Ovary (tissue), 9 donors: ENCODE results near the gene PTMS. TPM values are rescaled to one million over a fixed set of nuclear protein-coding genes. Genes with fewer than 3 reads are reported as not detected.

ENCODE experiments used
- DNase-seq, 5 donors: peaks; one replicate each; pipeline ENCODE4 v3.0.0-alpha.2; 2019 to 2020
- H3K27ac ChIP-seq, 2 donors: fragments of 200-600 bp; one replicate each; pipeline versions ENCODE4 v1.5.1 to v1.8.0; 2019 to 2022
- H3K27me3 ChIP-seq: fragments of 200-600 bp; one replicate; pipeline ENCODE4 v1.8.0; 2022
- H3K36me3 ChIP-seq: fragments of 200-600 bp; sonication (generic); one replicate; pipeline ENCODE4 v1.5.1; 2019
- H3K4me1 ChIP-seq: one replicate; pipeline ENCODE4 v1.8.1; 2013; ENCODE audit warnings: mild to moderate bottlenecking, moderate library complexity; ENCODE audit not compliant: insufficient read depth
- H3K4me3 ChIP-seq: fragments of 200-600 bp; sonication (generic); one replicate; pipeline ENCODE4 v1.5.1; 2017
- H3K9me3 ChIP-seq, 2 donors: fragments of 200-600 bp in 1 of 2; sonication (generic) in 1 of 2; one replicate each; pipeline versions ENCODE4 v1.5.1 to v1.8.1; 2013 to 2019; ENCODE audit warnings: mild to moderate bottlenecking in 1 of 2, moderate library complexity in 1 of 2
- EP300 ChIP-seq: sonication (generic); formaldehyde crosslinking; IDR thresholded peaks from one replicate; pipeline ENCODE4 v1.6.1; 2017; ENCODE audit warnings: antibody characterized with exemption
- POLR2A ChIP-seq: fragments of 450-650 bp; IDR thresholded peaks from one replicate; pipeline ENCODE4 v1.6.1; 2017; ENCODE audit warnings: antibody characterized with exemption, mild to moderate bottlenecking, moderate library complexity
- WGBS, 3 donors: extraction: QIAGEN DNeasy Blood & Tissue Kit in 1 of 3; methylation state at CpG; one replicate each; pipeline versions ENCODE4 v1.1.5 to v1.1.7; 2013 to 2017; 5-methylcytosine and 5-hydroxymethylcytosine counted together
- intact Hi-C, 4 donors: fragments of 100-400 bp; cut with DNase I; formaldehyde crosslinking; loops; one replicate each; pipeline versions ENCODE4 v1.11.0 to v1.15.1; 2022 to 2023
- polyA plus RNA-seq, 2 donors: library from polyadenylated mRNA; stranded (reverse); fragments of 200-250 nt in 1 of 2; fragments of 350-450 nt in 1 of 2; fragmentation: Illumina TruSeq in 1 of 2; extraction: RNeasy Lipid Tissue Mini Kit (QIAGEN cat#74804) in 1 of 2; gene quantifications; one replicate each; pipeline ENCODE4 v1.2.3, GENCODE V29; 2013 to 2014
- total RNA-seq, 7 donors: library from RNA; depleted of rRNA in 2 of 7; stranded (reverse); fragments of >200 nt in 2 of 7; fragmentation: NEBNext Ultra II Directional in 3 of 7; extraction: Animal tissue kit (Norgen Biotek cat#: 25700) in 3 of 7; gene quantifications; one replicate each; pipeline versions ENCODE4 v1.1.0 to v1.2.4, GENCODE V29; 2016 to 2023
- TF ChIP-seq, protein P1 (sequence below), 3 donors: fragments of 450-650 bp in 2 of 3; fragments of 200-600 bp in 1 of 3; IDR thresholded peaks; one replicate each; pipeline versions ENCODE4 v1.5.1 to v1.8.0; 2016 to 2022; ENCODE audit warnings: antibody characterized with exemption in 3 of 3, mild to moderate bottlenecking in 1 of 3
- donor health status: DM: no; HTN: no; CAD: no; lungs with moderate emphysema.
- donor health status: DM: no; HTN: no; CAD: no.
- donor health status: Bipolar disorder and iron deficiency.
- donor health status: DM: yes; HTN: yes; CAD: no.
- donor health status: DM: no; HTN: no; CAD: no.
- donor health status: DM: yes; HTN: yes; CAD: no.

PTMS gene
- total and polyA plus RNA-seq, 9 donors, result 100 to 1,013 (median 576) TPM

DNA sequence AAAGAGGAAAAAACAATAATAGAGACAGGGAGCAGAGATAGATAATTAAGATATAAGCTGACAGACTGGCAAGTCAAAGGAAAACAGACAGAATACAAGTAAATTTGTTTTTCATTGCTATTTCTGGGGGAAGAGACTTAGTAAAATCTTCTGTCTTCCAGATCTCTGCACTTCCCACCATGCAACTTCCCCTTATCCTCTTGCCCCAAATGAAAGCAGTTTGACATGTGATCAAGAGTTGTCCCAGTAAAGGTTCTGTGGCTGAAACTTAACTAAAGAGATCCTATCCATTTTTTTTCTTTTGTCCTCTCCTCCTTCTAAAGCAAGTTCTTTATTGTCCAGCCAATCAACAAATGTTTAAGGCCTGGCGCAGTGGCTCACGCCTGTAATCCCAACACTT, 11.8 kb upstream of the PTMS start:
- peaks cover 7% of the 10 kb centered on the region for H3K4me1 ChIP-seq
- no peaks in the 10 kb centered on the region for H3K27me3 ChIP-seq
- no peak overlapping the region for H3K4me3 ChIP-seq
- H3K36me3 ChIP-seq, result no peaks in the 10 kb centered on the region
- no peak for DNase-seq
- H3K27ac ChIP-seq, result peak overlapping the region in 1 of 2 donors; percentile 100
- 95 to 99% (median 96%) methylated on average over 2 of the region's 2 CpGs for WGBS, 3 donors
- TF ChIP-seq, protein P1, sequence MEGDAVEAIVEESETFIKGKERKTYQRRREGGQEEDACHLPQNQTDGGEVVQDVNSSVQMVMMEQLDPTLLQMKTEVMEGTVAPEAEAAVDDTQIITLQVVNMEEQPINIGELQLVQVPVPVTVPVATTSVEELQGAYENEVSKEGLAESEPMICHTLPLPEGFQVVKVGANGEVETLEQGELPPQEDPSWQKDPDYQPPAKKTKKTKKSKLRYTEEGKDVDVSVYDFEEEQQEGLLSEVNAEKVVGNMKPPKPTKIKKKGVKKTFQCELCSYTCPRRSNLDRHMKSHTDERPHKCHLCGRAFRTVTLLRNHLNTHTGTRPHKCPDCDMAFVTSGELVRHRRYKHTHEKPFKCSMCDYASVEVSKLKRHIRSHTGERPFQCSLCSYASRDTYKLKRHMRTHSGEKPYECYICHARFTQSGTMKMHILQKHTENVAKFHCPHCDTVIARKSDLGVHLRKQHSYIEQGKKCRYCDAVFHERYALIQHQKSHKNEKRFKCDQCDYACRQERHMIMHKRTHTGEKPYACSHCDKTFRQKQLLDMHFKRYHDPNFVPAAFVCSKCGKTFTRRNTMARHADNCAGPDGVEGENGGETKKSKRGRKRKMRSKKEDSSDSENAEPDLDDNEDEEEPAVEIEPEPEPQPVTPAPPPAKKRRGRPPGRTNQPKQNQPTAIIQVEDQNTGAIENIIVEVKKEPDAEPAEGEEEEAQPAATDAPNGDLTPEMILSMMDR (IDR thresholded peaks at IDR 0.05), result no peak
- no peak for TF ChIP-seq POLR2A
- TF ChIP-seq EP300, result no peak
- no peaks in the 10 kb centered on the region for H3K9me3 ChIP-seq
- intact Hi-C loops, result loop anchor here in 2 of 4 donors (5.0 kb wide), 1 partner anchor 73 kb away; the partner anchor contains the start of gene P3H3 (in 2 of the 2)

GRCh38 chr12:6757028-6757690, 9.0 kb upstream of the PTMS start:
- H3K4me3 ChIP-seq, result no peak overlapping the region
- WGBS, 3 donors, result 73 to 83% (median 81%) methylated on average over 8 of the region's 8 CpGs
- H3K4me1 ChIP-seq, result peaks cover 3% of the 10 kb centered on the region
- H3K27ac ChIP-seq, result no peak overlapping the region
- intact Hi-C loops, result no loop called here
- H3K27me3 ChIP-seq, result no peaks in the 10 kb centered on the region
- no peaks in the 10 kb centered on the region for H3K9me3 ChIP-seq
- DNase-seq, result no peak
- TF ChIP-seq, protein P1 (IDR thresholded peaks at IDR 0.05), result no peak
- TF ChIP-seq POLR2A, result no peak
- TF ChIP-seq EP300, result no peak
- no peaks in the 10 kb centered on the region for H3K36me3 ChIP-seq

DNA sequence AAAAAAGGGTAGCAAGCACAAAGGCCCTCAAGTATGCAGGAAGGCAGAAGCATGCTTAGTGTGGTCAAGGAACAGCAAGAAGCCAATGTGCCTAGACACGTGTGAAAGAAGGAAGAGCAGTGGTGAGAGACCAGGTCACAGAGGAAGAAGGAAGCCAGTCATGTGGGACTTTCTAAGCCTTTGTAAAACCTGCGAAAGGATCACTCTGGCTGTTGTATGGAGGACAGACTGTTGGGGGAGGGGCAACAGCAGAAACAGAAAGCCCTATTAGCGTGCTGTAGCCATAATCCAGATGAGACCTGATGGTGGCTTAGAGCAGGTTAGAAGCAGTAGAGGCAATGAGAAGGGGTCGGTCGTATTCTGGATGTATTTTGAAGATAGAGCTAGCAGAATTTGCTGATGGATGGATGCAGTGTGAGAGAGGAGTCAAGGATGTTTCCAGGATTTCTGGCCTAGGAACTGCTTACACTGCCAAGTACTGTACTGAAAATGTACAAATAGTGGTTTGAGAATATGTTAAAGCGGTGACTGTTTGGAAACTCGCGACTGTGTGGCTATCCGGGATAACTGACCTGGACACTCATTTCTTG, 7.6 kb upstream of the PTMS start:
- no peak overlapping the region for H3K4me3 ChIP-seq
- no peak for TF ChIP-seq POLR2A
- TF ChIP-seq, protein P1 (IDR thresholded peaks at IDR 0.05), result no peak
- TF ChIP-seq EP300, result no peak
- no peak for DNase-seq
- no peaks in the 10 kb centered on the region for H3K27me3 ChIP-seq
- 60 to 74% (median 70%) methylated on average over 9 of the region's 9 CpGs for WGBS, 3 donors
- intact Hi-C loops, result no loop called here
- H3K9me3 ChIP-seq, result no peaks in the 10 kb centered on the region
- no peaks in the 10 kb centered on the region for H3K36me3 ChIP-seq
- H3K27ac ChIP-seq, result no peak overlapping the region
- peaks cover 5% of the 10 kb centered on the region for H3K4me1 ChIP-seq

GRCh38 chr12:6759741-6760140, 6.4 kb upstream of the PTMS start:
- TF ChIP-seq EP300 (no peak), POLR2A (no peak)
- TF ChIP-seq, protein P1 (IDR thresholded peaks at IDR 0.05), result no peak
- peaks cover 8% of the 10 kb centered on the region for H3K4me1 ChIP-seq
- intact Hi-C loops, result no loop called here
- WGBS, 3 donors, result 82 to 85% (median 84%) methylated on average over 5 of the region's 5 CpGs
- no peak overlapping the region for H3K27ac ChIP-seq
- no peaks in the 10 kb centered on the region for H3K36me3 ChIP-seq
- no peaks in the 10 kb centered on the region for H3K27me3 ChIP-seq
- H3K9me3 ChIP-seq, result no peaks in the 10 kb centered on the region
- H3K4me3 ChIP-seq, result no peak overlapping the region
- DNase-seq, result no peak
